Activated CD4-positive, alpha-beta T cell treated with anti-CD3 and anti-CD28 coated beads, Interleukin-2, Interleukin-6, amounts not matched to agents 100 ng/mL and 50 ng/mL, durations not matched to agents 16 hours and 8 hours (primary cell): ENCODE measurements around the gene SLC39A13.

Experiments used
- DNase-seq: peaks from one replicate; pipeline ENCODE4 v3.0.0-alpha.2; 2020

SLC39A13 gene

GRCh38 chr11:47407746-47408590 lies at the start of gene SLC39A13:
Gene SLC39A13, plus strand, starts transcription at chr11:47408590. Its CDS starts 1,505 bp downstream, at chr11:47410095.
- peak; percentile 96 for DNase-seq

DNA sequence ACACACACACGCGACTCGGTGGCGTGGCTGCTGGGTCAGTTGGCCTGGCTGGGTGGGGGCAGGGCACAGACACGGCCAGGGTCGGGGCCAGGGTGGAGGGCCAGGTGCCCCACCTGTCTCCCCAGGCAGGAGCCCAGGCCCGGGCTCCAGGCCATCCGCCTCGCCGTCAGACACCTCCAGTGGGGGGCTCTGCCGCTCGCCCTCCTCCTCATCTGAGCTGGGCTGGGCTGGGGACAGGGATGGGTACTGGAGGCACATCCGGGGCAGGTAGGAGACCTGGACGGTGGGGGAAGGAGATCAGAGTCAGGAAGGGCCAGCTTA lies 49.7 kb upstream of the SLC39A13 start:
- DNase-seq: no peak

DNA sequence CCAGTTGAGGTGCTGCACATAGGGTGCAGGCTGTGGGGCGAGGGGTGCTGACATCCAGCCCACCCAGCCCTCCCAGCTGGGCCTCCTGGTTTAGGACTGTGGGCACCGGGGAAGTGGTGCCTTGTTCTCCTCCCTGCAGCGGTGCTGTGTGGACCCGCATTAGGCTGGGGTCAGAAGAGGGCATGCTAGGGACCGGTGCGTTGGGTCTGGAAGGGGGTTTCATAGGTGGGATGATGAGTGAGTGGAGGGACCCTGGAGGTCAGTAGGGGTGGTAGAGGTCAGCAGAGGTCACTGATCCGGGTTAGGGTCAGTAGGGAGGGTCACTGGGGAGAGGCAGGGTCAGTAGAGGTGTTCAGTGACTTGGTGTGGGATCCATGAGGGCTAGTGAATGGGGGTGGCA lies 49.2 kb upstream of the SLC39A13 start:
- no peak for DNase-seq

DNA sequence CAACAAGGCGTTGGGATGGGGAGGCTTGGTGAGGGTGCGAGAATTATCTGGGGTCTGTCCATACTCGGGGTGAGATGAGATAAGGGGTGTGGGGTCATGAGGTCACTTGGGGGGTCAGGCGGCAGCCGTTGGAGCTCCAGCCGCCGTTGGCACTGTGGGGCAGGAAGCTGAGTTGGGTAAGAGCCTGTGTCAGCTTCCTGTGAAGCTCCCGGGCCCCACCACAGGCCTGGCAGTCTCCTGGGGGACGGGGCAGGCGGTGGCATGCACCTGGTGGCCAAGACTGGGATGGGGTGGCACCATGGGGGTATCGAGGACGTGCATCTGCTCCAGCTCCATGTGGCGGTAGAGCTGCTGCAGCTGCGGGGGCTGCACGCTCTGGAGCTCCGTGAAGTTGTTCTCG lies 48.8 kb upstream of the SLC39A13 start:
- peak; percentile 44 for DNase-seq

DNA sequence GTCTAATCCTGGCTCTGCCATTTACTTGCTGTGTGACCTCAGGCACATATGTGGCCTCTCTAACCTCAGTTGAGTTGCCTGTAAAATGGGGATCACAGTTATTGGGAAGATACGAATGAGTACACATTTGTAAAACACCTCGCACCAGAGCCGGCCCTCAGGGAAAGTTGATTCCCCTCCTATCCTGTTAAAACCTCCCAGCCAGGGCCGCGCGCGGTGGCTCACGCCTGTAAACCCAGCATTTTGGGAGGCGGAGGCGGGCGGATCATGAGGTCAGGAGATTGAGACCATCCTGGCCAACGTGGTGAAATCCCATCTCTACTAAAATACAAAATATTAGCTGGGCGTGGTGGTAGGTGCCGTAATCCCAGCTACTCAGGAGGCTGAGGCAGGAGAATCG lies 48.0 kb upstream of the SLC39A13 start:
- no peak for DNase-seq

GRCh38 chr11:47361419-47361818 lies 47.0 kb upstream of the SLC39A13 start:
- no peak for DNase-seq

- no peak for DNase-seq
Observed at GRCh38 chr11:47366020-47366490, 42.3 kb upstream of the SLC39A13 start.

DNA sequence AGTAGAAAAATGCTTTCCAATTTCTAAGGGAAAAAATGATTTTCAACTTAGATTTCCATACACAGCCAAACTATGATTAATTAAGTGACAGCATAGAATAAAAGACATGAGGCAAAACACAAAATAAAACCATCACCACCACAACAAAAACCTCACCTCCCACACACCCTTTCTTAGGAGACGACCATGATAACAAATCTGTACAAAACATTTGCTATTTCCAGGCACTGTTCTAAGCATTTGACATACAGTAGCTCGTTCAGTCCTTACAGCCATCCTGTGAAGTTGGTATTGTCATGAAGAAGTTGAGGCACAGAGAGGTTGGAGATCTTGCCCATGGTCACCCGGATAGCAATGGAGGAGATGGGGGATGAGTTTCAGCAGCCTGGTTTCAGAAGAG lies 38.7 kb upstream of the SLC39A13 start:
- DNase-seq: no peak

DNA sequence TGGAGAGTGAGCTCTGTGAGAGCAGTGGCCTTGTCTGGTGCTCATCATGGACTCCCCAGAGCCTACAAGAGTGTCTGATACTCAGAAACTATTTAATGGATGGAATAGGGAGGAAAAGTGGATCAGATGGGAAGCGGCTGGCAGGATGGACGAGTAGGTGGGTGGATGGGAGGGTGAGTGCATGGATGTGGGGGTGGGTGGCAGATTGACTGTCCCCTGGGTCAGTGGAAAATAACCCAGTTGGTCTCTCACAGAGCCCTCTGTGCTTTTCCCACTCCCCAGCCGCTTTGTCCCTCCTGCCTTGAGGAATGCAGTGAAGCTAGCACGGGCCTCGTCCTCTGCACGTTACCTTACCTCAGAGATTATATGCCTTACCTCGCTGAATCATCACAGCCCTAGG lies 36.0 kb upstream of the SLC39A13 start:
- no peak for DNase-seq

- DNase-seq: peak; percentile 89
Observed at GRCh38 chr11:47373876-47374719, 34.3 kb upstream of the SLC39A13 start.

GRCh38 chr11:47374720-47375019 lies 33.7 kb upstream of the SLC39A13 start:
- DNase-seq: no peak

DNA sequence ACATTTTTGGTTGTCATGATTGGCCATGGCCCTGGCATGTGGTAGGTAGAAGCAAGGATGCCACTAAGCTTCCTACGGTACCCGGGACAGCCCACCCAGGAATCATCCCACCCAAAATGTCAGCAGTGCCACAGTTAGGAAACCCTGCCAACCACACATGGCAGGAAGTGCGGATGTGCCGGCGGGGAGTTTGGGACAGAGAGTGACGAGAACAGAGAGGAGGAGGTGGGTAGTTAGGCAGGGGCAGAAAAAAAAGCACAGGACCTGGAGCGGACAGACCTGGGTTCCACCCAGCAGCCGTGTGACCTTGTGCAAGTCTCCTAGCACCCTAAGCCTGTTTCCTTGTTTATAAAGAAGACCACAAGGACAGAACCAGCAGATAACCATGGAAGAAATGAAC lies 33.4 kb upstream of the SLC39A13 start:
- no peak for DNase-seq

GRCh38 chr11:47375546-47376085 lies 32.8 kb upstream of the SLC39A13 start:
- no peak for DNase-seq

DNA sequence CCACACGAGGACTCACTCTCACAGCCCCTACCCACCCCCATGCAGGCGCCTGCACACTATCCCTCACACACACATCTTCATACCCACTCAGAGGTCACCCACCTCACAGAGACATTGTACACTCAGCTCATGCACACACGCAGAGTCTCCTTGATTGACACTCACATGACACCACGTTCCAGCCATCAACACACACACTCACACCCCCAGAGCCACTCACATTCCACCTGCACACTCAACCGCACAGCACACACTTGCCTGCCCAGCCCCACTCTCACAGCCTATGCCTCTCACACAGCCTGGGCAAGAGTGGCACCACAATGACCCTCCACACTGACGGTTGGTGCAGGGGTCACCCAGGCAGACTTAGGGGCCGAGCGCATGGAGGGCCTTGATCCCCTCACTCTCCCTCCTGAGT lies 32.3 kb upstream of the SLC39A13 start:
- DNase-seq: no peak

GRCh38 chr11:47376525-47377371 lies 31.6 kb upstream of the SLC39A13 start:
- no peak for DNase-seq

DNA sequence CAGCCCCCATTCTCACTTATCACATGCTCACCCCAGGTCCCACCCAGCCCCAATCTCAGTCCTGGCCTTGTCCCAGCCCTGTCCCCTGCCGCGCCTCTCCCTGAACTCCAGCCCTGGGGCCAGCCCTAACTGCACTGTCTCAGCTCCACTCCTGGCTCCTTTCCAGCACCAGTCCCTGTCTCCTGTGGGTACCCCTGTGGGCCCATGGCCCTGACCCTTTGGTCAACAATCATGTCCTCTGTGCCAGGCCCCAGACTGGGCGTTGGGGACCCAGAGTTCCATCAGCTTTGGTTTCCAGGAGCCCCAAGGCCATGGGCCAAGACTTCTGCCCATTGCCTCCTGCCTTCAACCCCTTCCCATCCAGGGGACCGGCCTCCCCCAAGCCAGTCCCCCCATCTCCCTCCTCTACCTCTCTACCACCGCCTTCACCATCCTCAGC lies 30.8 kb upstream of the SLC39A13 start:
- no peak for DNase-seq

DNA sequence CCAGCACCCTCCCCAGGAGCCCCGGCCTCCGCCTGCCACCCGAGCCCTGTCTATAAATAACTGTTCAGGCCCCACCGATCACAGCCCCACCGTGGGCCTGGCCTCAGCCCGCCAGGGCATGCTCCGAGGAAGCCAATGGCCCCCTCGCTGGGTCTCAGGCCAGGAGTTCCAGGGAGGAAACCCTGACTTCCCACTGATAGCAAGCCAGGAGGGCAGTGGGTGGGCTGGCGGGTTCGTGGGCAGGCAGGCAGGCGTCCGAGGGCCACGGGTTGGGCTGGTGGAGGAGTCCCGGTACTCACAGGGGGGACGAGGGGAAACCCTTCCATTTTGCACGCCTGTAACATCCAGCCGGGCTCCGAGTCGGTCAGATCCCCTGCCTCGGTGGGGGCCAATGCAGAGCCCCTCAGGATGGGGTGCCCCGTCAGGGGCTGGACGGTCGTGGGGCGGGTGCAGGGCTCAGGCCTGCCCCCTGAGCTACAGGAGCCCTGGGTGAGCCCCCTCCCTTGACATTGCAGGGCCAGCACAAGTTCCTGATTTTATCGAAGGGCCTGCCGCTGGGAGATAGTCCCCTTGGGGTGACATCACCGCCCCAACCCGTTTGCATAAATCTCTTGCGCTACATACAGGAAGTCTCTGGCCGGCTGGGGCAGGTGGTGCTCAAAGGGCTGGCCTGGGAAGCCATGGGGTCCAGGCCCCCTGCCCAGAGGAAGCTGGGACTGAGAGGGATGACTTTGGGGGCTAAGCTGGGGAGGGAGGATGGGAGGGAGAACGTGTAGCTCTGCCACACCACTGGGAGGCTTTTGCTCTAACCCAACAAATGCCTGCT lies 30.2 kb upstream of the SLC39A13 start, which contains the start of gene SPI1:
Gene SPI1 (minus strand): TSS at position 538 of the 826 bp plus-strand sequence. CDS start 194 bp downstream, at position 344.
- DNase-seq: no peak

DNA sequence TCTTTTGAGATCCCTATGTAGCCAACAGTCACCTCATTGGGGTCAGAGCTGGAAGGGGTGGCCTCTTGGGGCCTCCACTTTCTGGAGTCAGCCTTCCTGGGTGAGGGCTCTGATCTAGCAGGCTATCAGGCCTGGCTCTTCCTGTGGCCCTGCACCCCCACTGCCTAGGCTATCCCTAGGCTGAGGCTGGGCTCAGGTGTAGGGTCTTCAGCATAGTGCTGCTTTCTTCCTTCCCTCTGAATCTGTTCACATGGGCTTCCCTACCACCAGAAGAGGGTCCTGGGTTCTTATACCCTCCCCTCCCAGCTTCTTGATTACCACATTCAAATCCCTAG lies 29.6 kb upstream of the SLC39A13 start:
- DNase-seq: no peak

GRCh38 chr11:47379317-47379716 lies 29.1 kb upstream of the SLC39A13 start:
- DNase-seq: no peak

- DNase-seq: no peak
Observed at GRCh38 chr11:47380078-47380477, 28.3 kb upstream of the SLC39A13 start.

GRCh38 chr11:47383071-47383470 lies 25.3 kb upstream of the SLC39A13 start:
- no peak for DNase-seq

- no peak for DNase-seq
Observed at GRCh38 chr11:47384498-47384897, 23.9 kb upstream of the SLC39A13 start.
